Activated naive CD4-positive, alpha-beta T cell treated with anti-CD3 and anti-CD28 coated beads for 36 hours (primary cell): Measurements from ENCODE around the gene TSPAN9. TPM values are rescaled to one million over a fixed set of nuclear protein-coding genes. Genes with fewer than 3 reads are reported as not detected.

Experiments
- CTCF ChIA-PET: fragments of 350-600 bp; sonication (Branson Sonifier 250); formaldehyde crosslinking; loops from one replicate; lab custom pipeline; 2021; ENCODE audit warnings: antibody characterized with exemption; lab: Charles Lee
- DNase-seq: peaks from one replicate; pipeline ENCODE4 v3.0.0-alpha.2; 2020
- H3K27ac Mint-ChIP-seq: one replicate; pipeline ENCODE4 v1.8.0; 2021; ENCODE audit warnings: mild to moderate bottlenecking, mixed read lengths
- H3K27me3 Mint-ChIP-seq: one replicate; pipeline ENCODE4 v1.8.0; 2021; ENCODE audit warnings: low read depth, mixed read lengths
- H3K36me3 Mint-ChIP-seq: one replicate; pipeline ENCODE4 v1.8.0; 2021; ENCODE audit warnings: low read depth, mixed read lengths
- H3K4me1 Mint-ChIP-seq: one replicate; pipeline ENCODE4 v1.8.0; 2021; ENCODE audit warnings: low read depth, mixed read lengths
- H3K4me3 Mint-ChIP-seq: one replicate; pipeline ENCODE4 v1.8.0; 2021; ENCODE audit warnings: mild to moderate bottlenecking, moderate library complexity, mixed read lengths
- H3K9me3 Mint-ChIP-seq: one replicate; pipeline ENCODE4 v1.8.0; 2021; ENCODE audit warnings: mixed read lengths
- intact Hi-C: fragments of 100-400 bp; cut with micrococcal nuclease; formaldehyde crosslinking; loops from one replicate; pipeline ENCODE4 v1.15.1; 2023
- total RNA-seq, 2 experiments: library from RNA; stranded (reverse); gene quantifications; one replicate each; pipeline ENCODE4 v1.2.3, GENCODE V29; 2021

The TSPAN9 gene
- total RNA-seq, 2 experiments from 2014 or later: 0.72 to 0.91 TPM

DNA sequence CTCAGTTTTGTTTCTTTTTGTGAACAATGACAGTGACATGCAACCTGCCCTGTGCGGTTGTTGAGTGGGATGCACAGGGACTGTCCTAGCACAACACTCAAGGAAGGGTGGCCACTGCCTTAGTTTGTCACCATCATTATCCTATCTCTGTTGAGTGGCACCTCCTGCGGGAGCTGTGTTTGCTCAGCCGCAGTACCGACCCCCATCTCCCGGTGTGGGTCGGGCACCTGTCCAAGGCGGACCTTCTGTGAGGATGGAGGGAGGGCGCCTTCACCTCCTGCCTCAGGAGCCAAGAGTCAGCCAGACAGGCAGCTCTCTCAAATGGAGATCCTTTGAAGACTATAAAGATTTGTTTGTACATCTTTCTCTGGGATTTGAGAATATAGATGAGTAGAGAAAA lies 142.1 kb downstream of the TSPAN9 start:
- H3K27me3 Mint-ChIP-seq: no peaks in the 10 kb centered on the region
- CTCF ChIA-PET: interaction anchor here (1.2 kb wide), 1 partner anchor 17 kb away, joined by 4 read pairs; no protein-coding TSS in a partner anchor
- no peak overlapping the region for H3K27ac Mint-ChIP-seq
- no peaks in the 10 kb centered on the region for H3K36me3 Mint-ChIP-seq
- H3K9me3 Mint-ChIP-seq: no peaks in the 10 kb centered on the region
- DNase-seq: no peak
- no peaks in the 10 kb centered on the region for H3K4me1 Mint-ChIP-seq
- intact Hi-C loops: no loop called here
- no peak overlapping the region for H3K4me3 Mint-ChIP-seq

DNA sequence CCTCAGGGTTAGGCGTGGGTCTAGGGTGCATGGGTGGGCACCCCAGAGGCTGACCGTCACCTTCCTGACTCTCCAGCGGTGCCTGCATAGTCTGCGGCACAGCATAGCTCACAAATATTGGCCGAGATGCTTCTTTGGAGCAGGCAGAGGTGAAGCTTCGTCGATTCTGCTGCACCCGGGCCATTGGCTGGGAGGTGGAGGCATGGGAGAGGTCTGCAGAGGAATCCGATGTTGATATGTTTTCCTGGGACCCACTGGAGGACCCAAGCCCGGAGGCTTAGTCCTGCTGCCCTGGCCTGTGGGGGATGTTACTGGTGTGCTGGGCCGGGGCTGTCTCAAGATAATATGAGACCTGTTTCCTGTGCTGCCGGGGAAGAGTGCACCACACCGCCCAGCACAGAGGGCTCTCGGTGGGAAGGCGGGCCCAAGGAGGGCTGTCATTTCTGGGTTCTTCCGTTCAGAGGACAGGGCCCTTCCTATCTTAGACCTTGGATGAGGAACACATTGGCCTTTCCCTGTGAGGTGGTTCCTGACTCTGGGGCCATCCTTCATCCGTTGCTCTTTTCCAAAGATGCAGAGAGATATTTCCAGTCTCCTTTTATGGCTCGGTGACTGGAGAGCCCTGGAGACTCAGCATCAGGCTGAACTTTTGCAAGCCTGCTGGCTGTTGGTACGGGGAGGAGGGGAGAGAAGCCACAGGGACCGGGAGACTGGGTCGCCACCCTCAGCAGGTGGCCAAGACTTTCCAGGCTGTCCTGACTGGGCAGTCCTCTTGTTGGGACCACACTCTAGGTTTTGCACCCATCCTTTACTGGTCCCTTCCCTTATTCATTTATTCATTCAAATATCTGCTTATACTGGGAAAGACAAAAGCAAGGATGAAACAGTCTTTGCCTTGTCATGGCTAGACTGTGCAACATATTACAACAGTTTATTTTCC lies 143.5 kb downstream of the TSPAN9 start:
- H3K9me3 Mint-ChIP-seq: no peaks in the 10 kb centered on the region
- H3K4me1 Mint-ChIP-seq: no peaks in the 10 kb centered on the region
- CTCF ChIA-PET: no interaction called here
- H3K4me3 Mint-ChIP-seq: no peak overlapping the region
- H3K36me3 Mint-ChIP-seq: no peaks in the 10 kb centered on the region
- no peak overlapping the region for H3K27ac Mint-ChIP-seq
- H3K27me3 Mint-ChIP-seq: no peaks in the 10 kb centered on the region
- DNase-seq: no peak
- intact Hi-C loops: no loop called here

DNA sequence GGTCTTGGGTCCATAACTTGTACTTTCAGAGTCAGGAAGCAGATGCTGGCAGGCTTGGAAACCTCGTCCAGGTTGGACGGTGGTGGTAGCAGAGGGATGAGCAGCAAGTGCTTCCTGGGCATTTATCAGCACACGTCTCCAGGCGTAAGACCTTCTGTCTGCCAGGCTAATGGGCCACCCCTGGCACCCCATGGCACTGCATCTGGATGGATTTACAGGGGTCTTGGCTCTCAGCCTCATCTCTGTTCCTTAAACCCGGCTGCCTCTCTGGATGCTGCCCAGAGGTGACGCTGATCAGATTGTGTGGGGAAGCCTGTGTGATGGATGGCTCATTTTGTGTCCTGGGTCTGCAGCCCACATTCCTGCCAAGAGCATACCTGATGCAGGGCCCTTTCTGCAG lies 145.1 kb downstream of the TSPAN9 start:
- Mint-ChIP-seq H3K27ac (no peak overlapping the region), H3K4me3 (no peak overlapping the region), H3K36me3 (no peaks in the 10 kb centered on the region), H3K4me1 (no peaks in the 10 kb centered on the region), H3K27me3 (no peaks in the 10 kb centered on the region), H3K9me3 (no peaks in the 10 kb centered on the region)
- intact Hi-C loops: no loop called here
- CTCF ChIA-PET: no interaction called here
- no peak for DNase-seq

DNA sequence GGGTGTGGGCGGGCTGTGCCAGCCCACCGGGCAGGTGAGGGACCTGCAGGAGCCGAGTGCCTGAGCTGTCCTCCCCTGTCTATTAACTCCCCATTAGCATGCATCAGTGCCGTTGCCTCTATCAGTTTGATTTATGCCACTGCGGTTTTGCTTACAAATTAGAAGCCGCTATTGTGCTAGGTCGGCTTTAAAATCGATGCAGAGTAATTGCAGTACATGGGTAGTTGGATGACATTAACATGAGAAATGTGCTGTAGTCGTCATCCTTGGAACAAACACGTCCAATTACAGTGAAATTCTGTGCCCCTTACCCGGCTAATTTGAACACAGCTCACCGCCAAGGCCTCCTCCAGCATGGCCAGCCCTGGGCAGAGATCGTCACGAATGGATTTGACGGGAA lies 145.8 kb downstream of the TSPAN9 start:
- H3K27ac Mint-ChIP-seq: no peak overlapping the region
- no peaks in the 10 kb centered on the region for H3K4me1 Mint-ChIP-seq
- H3K27me3 Mint-ChIP-seq: no peaks in the 10 kb centered on the region
- H3K4me3 Mint-ChIP-seq: no peak overlapping the region
- H3K9me3 Mint-ChIP-seq: no peaks in the 10 kb centered on the region
- intact Hi-C loops: no loop called here
- H3K36me3 Mint-ChIP-seq: no peaks in the 10 kb centered on the region
- no peak for DNase-seq
- CTCF ChIA-PET: no interaction called here

DNA sequence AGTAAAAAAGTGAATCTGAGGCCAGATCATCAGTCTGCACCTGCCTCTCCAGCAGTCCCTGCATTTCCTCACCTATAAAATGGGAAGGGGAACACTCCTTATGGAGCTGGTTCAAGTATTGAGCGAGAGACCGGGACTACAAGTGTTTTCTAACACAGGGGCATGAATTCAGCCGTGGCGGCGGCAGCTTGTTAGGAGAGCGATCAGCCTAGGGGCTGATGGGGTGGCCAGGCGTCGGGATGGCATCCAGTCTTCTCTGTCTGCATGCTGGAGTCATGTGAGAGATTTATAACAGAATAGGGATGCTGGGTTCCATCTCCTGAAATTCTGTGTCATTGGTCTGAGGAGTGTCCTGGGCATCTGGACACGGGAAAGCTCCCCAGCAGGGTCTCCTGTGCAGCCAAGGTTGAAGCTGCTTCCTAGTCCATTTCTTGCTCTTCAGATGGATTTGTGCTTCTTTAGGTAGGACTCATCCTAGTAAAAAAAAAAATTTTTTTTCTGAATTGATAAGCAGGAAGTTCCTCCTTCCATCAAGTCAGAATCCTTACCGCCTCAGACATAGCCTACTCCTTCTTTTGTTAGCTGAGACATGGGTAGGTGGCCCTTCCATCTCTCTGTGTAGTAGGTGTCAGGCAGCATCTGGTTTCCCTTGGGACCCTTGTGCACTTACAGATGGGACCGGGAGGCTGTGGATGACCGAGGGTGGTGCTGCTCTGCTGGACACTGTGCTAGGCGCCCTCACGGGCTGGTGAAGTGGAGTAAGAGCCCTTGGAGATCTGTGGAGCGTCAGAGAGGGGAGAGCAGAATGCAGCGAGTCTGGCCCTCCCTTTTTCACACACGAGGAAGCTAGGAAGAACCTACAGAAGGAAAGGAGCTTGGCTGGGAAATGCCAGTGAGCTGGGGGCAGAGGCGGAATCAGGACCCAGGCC lies 146.7 kb downstream of the TSPAN9 start:
- Mint-ChIP-seq H3K27me3 (no peaks in the 10 kb centered on the region), H3K36me3 (no peaks in the 10 kb centered on the region), H3K4me3 (no peak overlapping the region), H3K4me1 (no peaks in the 10 kb centered on the region), H3K9me3 (peaks cover 2% of the 10 kb centered on the region), H3K27ac (no peak overlapping the region)
- CTCF ChIA-PET: interaction anchor here (0.7 kb wide), 1 partner anchor 478 kb away, joined by 3 read pairs; no protein-coding TSS in a partner anchor
- DNase-seq: no peak
- intact Hi-C loops: no loop called here

DNA sequence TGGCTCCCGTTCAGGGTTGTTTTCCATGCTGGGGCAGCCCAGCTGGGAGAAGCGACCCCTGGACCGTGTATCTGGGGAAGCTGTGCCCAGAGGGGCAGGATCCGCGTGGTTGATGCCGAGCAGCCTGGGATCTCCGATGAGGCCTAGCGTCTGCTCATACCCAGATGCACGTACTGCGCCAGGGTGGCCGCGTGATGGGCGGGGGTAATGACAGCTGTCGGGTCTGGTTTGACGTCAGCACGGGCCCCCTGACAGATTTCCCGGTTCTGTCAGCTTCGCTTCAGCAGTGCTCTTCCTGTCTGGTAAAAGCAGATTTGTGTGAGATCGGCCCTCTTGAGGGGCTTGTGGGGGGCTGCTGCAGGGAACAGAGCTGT lies 147.3 kb downstream of the TSPAN9 start:
- H3K4me1 Mint-ChIP-seq: no peaks in the 10 kb centered on the region
- peaks cover 2% of the 10 kb centered on the region for H3K9me3 Mint-ChIP-seq
- CTCF ChIA-PET: interaction anchor here (0.7 kb wide), 1 partner anchor 478 kb away, joined by 3 read pairs; no protein-coding TSS in a partner anchor
- H3K27ac Mint-ChIP-seq: no peak overlapping the region
- intact Hi-C loops: no loop called here
- no peaks in the 10 kb centered on the region for H3K27me3 Mint-ChIP-seq
- H3K36me3 Mint-ChIP-seq: no peaks in the 10 kb centered on the region
- H3K4me3 Mint-ChIP-seq: no peak overlapping the region
- DNase-seq: no peak

DNA sequence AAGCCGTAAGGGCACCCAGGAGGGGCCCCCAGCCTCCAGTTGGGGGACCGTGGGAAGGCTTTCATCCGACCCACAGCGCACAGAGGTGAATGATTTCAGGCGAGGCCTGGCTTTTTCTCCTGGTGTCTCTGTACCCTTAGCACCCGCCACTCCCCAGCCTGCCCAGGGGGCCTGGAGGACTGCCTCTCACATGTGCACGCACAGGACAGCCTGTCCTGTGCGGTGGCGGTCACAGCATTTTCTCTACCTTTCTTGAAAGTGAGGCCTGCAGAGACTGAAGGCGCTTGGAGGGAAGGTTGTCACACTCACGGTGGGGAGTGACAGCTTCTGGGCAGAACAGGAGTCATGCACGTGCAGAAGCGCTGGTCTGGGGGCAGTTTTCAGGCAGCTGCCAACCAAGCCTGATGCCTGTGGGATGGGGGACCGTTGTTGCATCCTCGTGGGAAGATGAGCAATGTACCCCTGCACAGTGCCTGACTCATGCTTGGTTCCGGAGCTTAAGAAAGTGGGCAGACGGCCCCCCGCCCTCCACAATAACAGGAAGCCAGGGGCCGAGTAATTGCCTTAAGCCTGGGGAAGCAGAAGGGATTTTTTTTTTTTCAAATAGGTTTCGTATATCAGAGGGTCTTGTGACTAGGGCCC lies 148.1 kb downstream of the TSPAN9 start:
- H3K4me3 Mint-ChIP-seq: no peak overlapping the region
- H3K36me3 Mint-ChIP-seq: no peaks in the 10 kb centered on the region
- no peaks in the 10 kb centered on the region for H3K4me1 Mint-ChIP-seq
- DNase-seq: no peak
- H3K27ac Mint-ChIP-seq: no peak overlapping the region
- CTCF ChIA-PET: interaction anchor here (0.6 to 1.3 kb wide), 2 partner anchors 50 to 282 kb away, joined by 3 read pairs; no protein-coding TSS in a partner anchor
- intact Hi-C loops: no loop called here
- no peaks in the 10 kb centered on the region for H3K27me3 Mint-ChIP-seq
- H3K9me3 Mint-ChIP-seq: peaks cover 2% of the 10 kb centered on the region

DNA sequence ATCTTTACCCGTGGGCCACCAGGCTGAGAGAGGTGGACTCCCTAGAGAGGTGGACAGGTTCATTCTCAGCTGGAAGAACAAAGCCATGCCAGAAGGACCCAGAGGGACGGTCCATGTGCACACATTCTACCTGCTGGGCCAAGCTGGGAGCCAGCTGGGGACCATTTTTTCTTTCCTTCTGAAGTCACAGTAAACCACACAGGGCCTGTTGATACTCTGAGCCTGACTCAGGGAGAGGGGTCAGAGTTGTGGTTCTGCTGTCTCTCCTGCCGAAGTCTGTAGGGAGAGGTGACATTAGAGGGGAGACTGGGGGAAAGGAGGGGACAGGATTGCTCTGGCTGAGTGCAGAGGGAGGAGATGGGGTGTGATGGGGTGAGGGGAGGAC lies 148.6 kb downstream of the TSPAN9 start:
- Mint-ChIP-seq H3K27me3 (no peaks in the 10 kb centered on the region), H3K4me1 (no peaks in the 10 kb centered on the region), H3K4me3 (no peak overlapping the region), H3K27ac (no peak overlapping the region), H3K9me3 (peaks cover 2% of the 10 kb centered on the region), H3K36me3 (no peaks in the 10 kb centered on the region)
- intact Hi-C loops: no loop called here
- CTCF ChIA-PET: interaction anchor here (1.3 kb wide), 1 partner anchor 50 kb away, joined by 3 read pairs; no protein-coding TSS in a partner anchor
- no peak for DNase-seq

DNA sequence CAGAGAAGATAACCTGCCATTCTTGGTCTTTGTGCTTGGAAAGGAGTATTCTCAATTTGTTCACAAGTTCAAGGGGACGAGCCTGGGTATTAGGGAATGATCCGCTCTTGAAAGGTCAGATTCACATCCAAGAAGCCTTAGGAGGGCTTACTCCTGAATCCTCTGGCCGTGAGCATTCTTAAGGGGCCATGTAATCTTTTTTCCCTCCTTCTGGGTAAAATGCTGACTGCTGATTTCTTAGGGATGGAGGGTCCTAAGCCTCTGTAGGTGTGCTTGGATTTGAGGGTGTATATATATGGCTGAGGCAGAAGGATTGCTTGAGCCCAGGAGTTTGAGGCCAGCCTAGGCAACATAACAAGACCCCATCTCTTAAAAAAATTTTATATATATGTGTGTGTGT lies 149.1 kb downstream of the TSPAN9 start:
- Mint-ChIP-seq H3K27me3 (no peaks in the 10 kb centered on the region), H3K27ac (no peak overlapping the region), H3K4me3 (no peak overlapping the region), H3K4me1 (no peaks in the 10 kb centered on the region), H3K36me3 (no peaks in the 10 kb centered on the region), H3K9me3 (peaks cover 2% of the 10 kb centered on the region)
- intact Hi-C loops: no loop called here
- CTCF ChIA-PET: interaction anchor here (1.3 kb wide), 1 partner anchor 49 kb away, joined by 3 read pairs; no protein-coding TSS in a partner anchor
- no peak for DNase-seq

DNA sequence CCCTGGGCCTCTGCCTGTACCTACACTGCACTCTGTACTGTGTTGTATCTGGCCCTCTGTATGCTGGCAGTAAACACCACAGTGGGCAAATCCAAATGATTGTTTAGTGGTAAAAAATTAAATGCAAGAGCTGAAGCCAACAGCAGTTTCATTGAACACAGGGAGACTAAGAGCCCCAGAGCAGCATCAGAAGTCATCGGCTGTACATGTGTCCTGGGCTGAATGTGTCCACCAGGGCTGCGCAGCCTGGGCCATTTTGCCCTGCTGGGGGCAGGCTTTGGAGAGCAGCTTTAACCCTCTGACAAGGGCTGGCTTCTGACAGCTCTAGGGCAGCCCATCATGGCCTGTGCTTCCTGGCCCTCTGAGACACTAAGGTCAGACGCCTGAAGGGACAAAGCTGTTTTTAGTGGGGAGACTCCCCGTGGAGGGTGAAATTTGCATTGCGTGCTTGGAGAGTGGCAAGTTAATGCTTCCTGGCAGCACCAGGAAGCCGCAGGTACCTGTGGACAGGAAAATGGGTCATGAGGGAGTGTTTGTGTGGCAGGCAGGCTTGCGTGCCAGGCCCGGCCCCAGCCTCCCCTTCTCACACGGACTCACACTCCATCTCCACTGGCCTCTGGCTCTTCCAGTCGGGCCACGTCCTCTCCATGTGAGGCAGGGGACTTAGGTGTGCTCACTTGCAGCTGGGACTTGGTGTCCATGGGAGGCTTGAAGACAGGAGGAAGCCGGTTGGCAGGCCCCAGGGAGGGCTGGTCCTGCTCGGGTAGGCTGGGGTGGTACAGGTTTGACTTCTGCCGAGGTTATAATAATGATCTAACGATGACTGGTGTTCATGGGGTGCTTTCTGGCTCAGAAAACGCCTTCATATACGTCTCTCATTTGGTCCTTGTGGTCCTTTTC lies 150.1 kb downstream of the TSPAN9 start:
- no peaks in the 10 kb centered on the region for H3K36me3 Mint-ChIP-seq
- no peak overlapping the region for H3K4me3 Mint-ChIP-seq
- intact Hi-C loops: no loop called here
- no peak for DNase-seq
- H3K27ac Mint-ChIP-seq: no peak overlapping the region
- H3K27me3 Mint-ChIP-seq: no peaks in the 10 kb centered on the region
- H3K4me1 Mint-ChIP-seq: no peaks in the 10 kb centered on the region
- CTCF ChIA-PET: interaction anchor here (1.2 kb wide), 1 partner anchor 49 kb away, joined by 3 read pairs; no protein-coding TSS in a partner anchor
- peaks cover 2% of the 10 kb centered on the region for H3K9me3 Mint-ChIP-seq

DNA sequence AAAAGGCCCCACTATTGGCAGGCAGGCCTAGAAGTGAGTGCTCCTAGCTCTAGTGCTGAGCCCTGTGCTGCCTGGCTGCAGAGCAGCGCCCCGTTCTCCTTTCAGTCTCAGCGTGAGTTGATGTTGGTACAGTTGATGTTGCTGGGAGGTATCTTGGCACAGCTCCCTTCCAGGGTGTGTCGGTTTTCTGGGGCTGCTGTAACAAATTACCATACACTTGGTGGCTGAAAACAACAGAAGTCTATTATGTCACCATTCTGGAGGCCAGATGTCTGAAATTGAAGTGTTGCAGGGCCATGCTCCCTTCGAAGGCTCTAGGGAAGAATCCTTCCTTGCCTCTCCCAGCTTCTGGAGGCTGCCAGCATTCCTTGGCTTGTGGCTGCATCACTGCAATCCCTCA lies 151.4 kb downstream of the TSPAN9 start:
- H3K9me3 Mint-ChIP-seq: peaks cover 2% of the 10 kb centered on the region
- CTCF ChIA-PET: interaction anchor here (1.2 kb wide), 1 partner anchor 47 kb away, joined by 3 read pairs; no protein-coding TSS in a partner anchor
- no peaks in the 10 kb centered on the region for H3K36me3 Mint-ChIP-seq
- H3K27me3 Mint-ChIP-seq: no peaks in the 10 kb centered on the region
- H3K27ac Mint-ChIP-seq: no peak overlapping the region
- H3K4me3 Mint-ChIP-seq: no peak overlapping the region
- intact Hi-C loops: no loop called here
- no peak for DNase-seq
- H3K4me1 Mint-ChIP-seq: no peaks in the 10 kb centered on the region
